Liver (tissue), 9 donors: ENCODE data around the gene TRIOBP. TPM values are rescaled to one million over a fixed set of nuclear protein-coding genes. Genes with fewer than 3 reads are reported as not detected.

Experiments used
- DNase-seq: peaks from one replicate; pipeline ENCODE4 v3.0.0-alpha.2; 2017; ENCODE audit warnings: low spot score
- H3K27ac ChIP-seq, 2 donors: one replicate each; pipeline ENCODE4 v1.7.0; 2013; ENCODE audit warnings: inconsistent platforms in 2 of 2, low read length in 2 of 2, control low read depth in 1 of 2, low read depth in 1 of 2, mild to moderate bottlenecking in 1 of 2
- H3K27me3 ChIP-seq, 4 donors: one replicate each; pipeline versions ENCODE4 v1.6.1 to v1.7.0; 2013; ENCODE audit warnings: low read length in 3 of 4, inconsistent platforms in 1 of 4, mild to moderate bottlenecking in 1 of 4, moderate library complexity in 1 of 4; ENCODE audit not compliant: control insufficient read depth in 4 of 4, insufficient read depth in 4 of 4
- H3K36me3 ChIP-seq, 4 donors: one replicate each; pipeline versions ENCODE4 v1.6.1 to v1.7.0; 2013; ENCODE audit warnings: low read length in 3 of 4, mild to moderate bottlenecking in 3 of 4, low read depth in 1 of 4, moderate library complexity in 1 of 4; ENCODE audit not compliant: control insufficient read depth in 4 of 4, insufficient read depth in 3 of 4
- H3K4me1 ChIP-seq, 4 donors: one replicate each; pipeline versions ENCODE4 v1.6.1 to v1.7.0; 2013; ENCODE audit warnings: low read length in 3 of 4, mild to moderate bottlenecking in 3 of 4, moderate library complexity in 1 of 4; ENCODE audit not compliant: control insufficient read depth in 4 of 4, insufficient read depth in 4 of 4
- H3K4me3 ChIP-seq, 3 donors: one replicate each; pipeline versions ENCODE4 v1.6.1 to v1.7.0; 2013; ENCODE audit warnings: low read length in 3 of 3, control low read depth in 1 of 3, low read depth in 1 of 3, mild to moderate bottlenecking in 1 of 3
- H3K9ac ChIP-seq, 2 donors: one replicate each; pipeline ENCODE4 v1.7.0; 2013; ENCODE audit warnings: low read length in 2 of 2, mild to moderate bottlenecking in 2 of 2, moderate library complexity in 2 of 2, control low read depth in 1 of 2, low read depth in 1 of 2
- H3K9me3 ChIP-seq, 4 donors: one replicate each; pipeline versions ENCODE4 v1.6.1 to v1.7.0; 2013; ENCODE audit warnings: low read length in 3 of 4; ENCODE audit not compliant: control insufficient read depth in 4 of 4
- ATF3 ChIP-seq: IDR thresholded peaks from 2 replicates; pipeline ENCODE4 v1.6.1; 2016; ENCODE audit warnings: antibody characterized with exemption
- CTCF ChIP-seq: fragments of 150-350 bp; IDR thresholded peaks from 2 replicates; pipeline ENCODE4 v1.5.1; 2017; ENCODE audit warnings: improper control_type of control experiment, low read depth, low read length; ENCODE audit not compliant: missing input control
- EGR1 ChIP-seq, 2 donors: IDR thresholded peaks; 2 replicates each; pipeline ENCODE4 v1.6.1; 2016 to 2018; ENCODE audit warnings: antibody characterized with exemption in 2 of 2, low read depth in 2 of 2
- FOXA1 ChIP-seq: IDR thresholded peaks from 2 replicates; pipeline ENCODE4 v1.6.1; 2016; ENCODE audit warnings: antibody characterized with exemption
- FOXA2 ChIP-seq: IDR thresholded peaks from 2 replicates; pipeline ENCODE4 v1.6.1; 2016; ENCODE audit warnings: antibody characterized with exemption
- GABPA ChIP-seq, 2 donors: IDR thresholded peaks in 1 of 2; conservative IDR thresholded peaks in 1 of 2; 2 replicates each; pipeline ENCODE4 v1.6.1; 2016; ENCODE audit warnings: antibody characterized with exemption in 2 of 2, mild to moderate bottlenecking in 1 of 2, moderate library complexity in 1 of 2
- HNF4A ChIP-seq, 2 donors: conservative IDR thresholded peaks; 2 replicates each; pipeline ENCODE4 v1.6.1; 2016; ENCODE audit warnings: antibody characterized with exemption in 2 of 2, mild to moderate bottlenecking in 2 of 2
- HNF4G ChIP-seq: IDR thresholded peaks from 2 replicates; pipeline ENCODE4 v1.6.1; 2016; ENCODE audit warnings: antibody characterized with exemption
- JUND ChIP-seq, 2 donors: IDR thresholded peaks; 2 replicates each; pipeline ENCODE4 v1.6.1; 2016; ENCODE audit warnings: antibody characterized with exemption in 2 of 2
- MAX ChIP-seq: IDR thresholded peaks from 2 replicates; pipeline ENCODE4 v1.6.1; 2016; ENCODE audit warnings: antibody characterized with exemption
- NR2F2 ChIP-seq: IDR thresholded peaks from 2 replicates; pipeline ENCODE4 v1.6.1; 2016; ENCODE audit warnings: antibody characterized with exemption
- RAD21 ChIP-seq, 2 donors: IDR thresholded peaks; 2 replicates each; pipeline ENCODE4 v1.6.1; 2016; ENCODE audit warnings: antibody characterized with exemption in 2 of 2, mild to moderate bottlenecking in 2 of 2
- REST ChIP-seq: IDR thresholded peaks from 2 replicates; pipeline ENCODE4 v1.6.1; 2016; ENCODE audit warnings: antibody characterized with exemption, mild to moderate bottlenecking
- RXRA ChIP-seq, 2 donors: IDR thresholded peaks; 2 replicates each; pipeline ENCODE4 v1.6.1; 2017 to 2018; ENCODE audit warnings: antibody characterized with exemption in 2 of 2, mild to moderate bottlenecking in 1 of 2
- SP1 ChIP-seq: IDR thresholded peaks from 2 replicates; pipeline ENCODE4 v1.6.1; 2018; ENCODE audit warnings: antibody characterized with exemption, mild to moderate bottlenecking
- TAF1 ChIP-seq: conservative IDR thresholded peaks from 2 replicates; pipeline ENCODE4 v1.6.1; 2016; ENCODE audit warnings: antibody characterized with exemption, mild to moderate bottlenecking
- YY1 ChIP-seq: IDR thresholded peaks from 2 replicates; pipeline ENCODE4 v1.6.1; 2016; ENCODE audit warnings: antibody characterized with exemption, mild to moderate bottlenecking
- ZBTB33 ChIP-seq: IDR thresholded peaks from 2 replicates; pipeline ENCODE4 v1.6.1; 2016; ENCODE audit warnings: antibody characterized with exemption
- WGBS: extraction: QIAGEN DNeasy Blood & Tissue Kit; methylation state at CpG from one replicate; pipeline ENCODE4 v1.1.7; 2013; 5-methylcytosine and 5-hydroxymethylcytosine counted together
- polyA plus RNA-seq, 2 donors: library from polyadenylated mRNA; stranded (reverse) in 1 of 2; unstranded in 1 of 2; fragments of 200-250 nt in 1 of 2; fragments of >200 nt in 1 of 2; fragmentation: Nextera tagmentation in 1 of 2; extraction: Ambion mirVana in 1 of 2; gene quantifications; one replicate each; pipeline versions ENCODE4 v1.2.1 to v1.2.3, GENCODE V29; 2013 to 2015
- total RNA-seq, 2 donors: library from RNA; depleted of rRNA; stranded (reverse); fragments of >200 nt; gene quantifications; one replicate each; pipeline ENCODE4 v1.2.3, GENCODE V29; 2014
- donor health status: healthy.
- donor health status: healthy.
- donor health status: healthy.
- donor health status: healthy.
- donor health status: healthy.

TRIOBP gene
- total and polyA plus RNA-seq, 4 donors, result 4.8 to 41.1 (median 21.6) TPM

- Histone ChIP-seq H3K36me3 (no peaks in the 10 kb centered on the region), H3K4me3 (peak overlapping the region in 1 of 3 donors; percentile 61), H3K9ac (no peak overlapping the region), H3K9me3 (no peaks in the 10 kb centered on the region), H3K27ac (peak overlapping the region; percentile 48 to 89), H3K4me1 (peaks cover 10 to 46% (median 37%) of the 10 kb centered on the region in 4 donors), H3K27me3 (no peaks in the 10 kb centered on the region)
- TF ChIP-seq HNF4G, result no peak
- no peak for TF ChIP-seq MAX
- TF ChIP-seq TAF1, result no peak
- no peak for TF ChIP-seq ATF3
- no peak for TF ChIP-seq RAD21 (IDR thresholded peaks at IDR 0.05)
- TF ChIP-seq NR2F2, result no peak
- TF ChIP-seq HNF4A (conservative IDR thresholded peaks at IDR 0.05), result no peak
- no peak for TF ChIP-seq CTCF
- no peak for TF ChIP-seq FOXA1
- TF ChIP-seq SP1, result no peak
- no peak for TF ChIP-seq EGR1 (IDR thresholded peaks at IDR 0.05; ENCODE audit: low read depth in 2 of 2)
- WGBS, result 66% methylated on average over 34 of the region's 34 CpGs
- DNase-seq, result peak; percentile 54
These were observed 106.9 kb downstream of the TRIOBP start for GRCh38 chr22:37803639-37804351.

GRCh38 chr22:37804352-37804880 is 107.6 kb downstream of the TRIOBP start:
- peaks cover 10 to 52% (median 43%) of the 10 kb centered on the region in 4 donors for H3K4me1 ChIP-seq
- H3K36me3 ChIP-seq, result no peaks in the 10 kb centered on the region
- no peaks in the 10 kb centered on the region for H3K9me3 ChIP-seq
- H3K9ac ChIP-seq, result peak overlapping the region in 1 of 2 donors; percentile 43
- H3K27ac ChIP-seq, result peak overlapping the region; percentile 48 to 89
- TF ChIP-seq YY1 (no peak), JUND (IDR thresholded peaks at IDR 0.05) (no peak), ZBTB33 (no peak), EGR1 (IDR thresholded peaks at IDR 0.05; ENCODE audit: low read depth in 2 of 2) (no peak), ATF3 (no peak), HNF4A (conservative IDR thresholded peaks at IDR 0.05) (no peak), SP1 (no peak), MAX (no peak), GABPA (IDR thresholded peaks at IDR 0.05 in 1 of 2, conservative IDR thresholded peaks at IDR 0.05 in 1 of 2) (no peak), RXRA (IDR thresholded peaks at IDR 0.05) (no peak), FOXA2 (no peak), TAF1 (no peak), REST (no peak), RAD21 (IDR thresholded peaks at IDR 0.05) (no peak), HNF4G (no peak), NR2F2 (no peak), CTCF (no peak), FOXA1 (no peak)
- 5% methylated on average over 29 of the region's 29 CpGs for WGBS
- peak; percentile 55 for DNase-seq
- no peaks in the 10 kb centered on the region for H3K27me3 ChIP-seq
- H3K4me3 ChIP-seq, result peak overlapping the region in 1 of 3 donors; percentile 61
